Activated T-cell treated with anti-CD3 and anti-CD28 coated beads, Interleukin-2, amount 50 U/mL, for 1 hour (primary cell): ENCODE results near the gene HMCN2.
"Not testable (repeated sequence)": the region's sequence is repeated elsewhere in the genome, so short reads cannot be mapped to it uniquely, and the experiment has no call there.

ENCODE experiments used
- DNase-seq: peaks from one replicate; pipeline ENCODE4 v3.0.0-alpha.2; 2020

HMCN2 gene

GRCh38 chr9:130333712-130334062 lies 68.1 kb downstream of the HMCN2 start:
- DNase-seq, result no peak

GRCh38 chr9:130334915-130335314 lies 69.4 kb downstream of the HMCN2 start:
- DNase-seq, result no peak

GRCh38 chr9:130336027-130336610 lies 70.6 kb downstream of the HMCN2 start:
- DNase-seq, result no peak

- no peak for DNase-seq
These were observed 71.3 kb downstream of the HMCN2 start for GRCh38 chr9:130336885-130337284.

- no peak for DNase-seq
These were observed 71.8 kb downstream of the HMCN2 start for GRCh38 chr9:130337318-130337717.

GRCh38 chr9:130337784-130338380 lies 72.3 kb downstream of the HMCN2 start:
- no peak for DNase-seq

GRCh38 chr9:130338891-130339290 lies 73.3 kb downstream of the HMCN2 start:
- DNase-seq, result not testable (repeated sequence)

- no peak for DNase-seq
These were observed 73.7 kb downstream of the HMCN2 start for GRCh38 chr9:130339306-130339705.

GRCh38 chr9:130340011-130340410 lies 74.5 kb downstream of the HMCN2 start:
- no peak for DNase-seq

- not testable (repeated sequence) for DNase-seq
These were observed 75.0 kb downstream of the HMCN2 start for GRCh38 chr9:130340557-130340956.

- no peak for DNase-seq
These were observed 75.6 kb downstream of the HMCN2 start for GRCh38 chr9:130341128-130341527.

GRCh38 chr9:130341839-130342713 lies 76.5 kb downstream of the HMCN2 start:
- no peak for DNase-seq

- no peak for DNase-seq
These were observed 77.1 kb downstream of the HMCN2 start for GRCh38 chr9:130342714-130343085.

GRCh38 chr9:130343445-130343918 lies 77.9 kb downstream of the HMCN2 start:
- DNase-seq, result peak; percentile 36

- no peak for DNase-seq
These were observed 78.8 kb downstream of the HMCN2 start for GRCh38 chr9:130344366-130344765.

- DNase-seq, result no peak
These were observed 79.7 kb downstream of the HMCN2 start for GRCh38 chr9:130345009-130345896.

GRCh38 chr9:130345897-130346385 lies 80.4 kb downstream of the HMCN2 start:
- no peak for DNase-seq

- no peak for DNase-seq
These were observed 80.9 kb downstream of the HMCN2 start for GRCh38 chr9:130346431-130346830.

GRCh38 chr9:130347036-130347435 lies 81.5 kb downstream of the HMCN2 start:
- DNase-seq, result no peak

GRCh38 chr9:130347931-130348330 lies 82.4 kb downstream of the HMCN2 start:
- no peak for DNase-seq

- DNase-seq, result no peak
These were observed 82.8 kb downstream of the HMCN2 start for GRCh38 chr9:130348341-130348740.

GRCh38 chr9:130348881-130349280 lies 83.3 kb downstream of the HMCN2 start:
- DNase-seq, result no peak

GRCh38 chr9:130349398-130349797 lies 83.8 kb downstream of the HMCN2 start:
- no peak for DNase-seq
